B cell (primary cell): ENCODE results near the gene LRTM1.

Source experiments
- EZH2 ChIP-seq: IDR thresholded peaks from 2 replicates; pipeline ENCODE4 v1.6.1; 2012; ENCODE audit warnings: borderline replicate concordance, low read depth, mild to moderate bottlenecking, moderate library complexity, low read length; ENCODE audit not compliant: insufficient read depth, poor library complexity, severe bottlenecking
- TF ChIP-seq, protein P1 (sequence below): fragments of 200-600 bp; IDR thresholded peaks from one replicate; pipeline ENCODE4 v1.8.0; 2022; ENCODE audit warnings: antibody characterized with exemption, mild to moderate bottlenecking

DNA sequence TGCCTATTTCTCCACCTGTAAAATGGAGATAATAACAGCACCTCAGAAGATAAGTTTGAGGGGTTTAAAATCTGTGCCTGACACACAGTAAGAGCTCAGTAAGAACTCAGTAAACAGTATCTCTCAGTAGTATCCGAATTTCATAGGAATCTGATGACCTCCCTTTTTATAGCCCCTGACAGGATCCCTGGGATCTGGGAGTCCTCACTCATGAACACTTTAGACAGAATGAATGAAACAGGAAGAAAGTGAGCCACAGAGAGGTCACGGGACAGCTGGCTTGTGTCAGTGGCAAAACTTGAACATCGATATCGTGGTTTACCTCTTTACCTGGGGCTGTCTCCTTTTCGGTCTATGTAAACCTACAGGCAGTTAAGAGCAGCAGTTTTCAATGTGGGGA, 51.2 kb downstream of the LRTM1 start:
- no peak for TF ChIP-seq EZH2
- TF ChIP-seq, protein P1, sequence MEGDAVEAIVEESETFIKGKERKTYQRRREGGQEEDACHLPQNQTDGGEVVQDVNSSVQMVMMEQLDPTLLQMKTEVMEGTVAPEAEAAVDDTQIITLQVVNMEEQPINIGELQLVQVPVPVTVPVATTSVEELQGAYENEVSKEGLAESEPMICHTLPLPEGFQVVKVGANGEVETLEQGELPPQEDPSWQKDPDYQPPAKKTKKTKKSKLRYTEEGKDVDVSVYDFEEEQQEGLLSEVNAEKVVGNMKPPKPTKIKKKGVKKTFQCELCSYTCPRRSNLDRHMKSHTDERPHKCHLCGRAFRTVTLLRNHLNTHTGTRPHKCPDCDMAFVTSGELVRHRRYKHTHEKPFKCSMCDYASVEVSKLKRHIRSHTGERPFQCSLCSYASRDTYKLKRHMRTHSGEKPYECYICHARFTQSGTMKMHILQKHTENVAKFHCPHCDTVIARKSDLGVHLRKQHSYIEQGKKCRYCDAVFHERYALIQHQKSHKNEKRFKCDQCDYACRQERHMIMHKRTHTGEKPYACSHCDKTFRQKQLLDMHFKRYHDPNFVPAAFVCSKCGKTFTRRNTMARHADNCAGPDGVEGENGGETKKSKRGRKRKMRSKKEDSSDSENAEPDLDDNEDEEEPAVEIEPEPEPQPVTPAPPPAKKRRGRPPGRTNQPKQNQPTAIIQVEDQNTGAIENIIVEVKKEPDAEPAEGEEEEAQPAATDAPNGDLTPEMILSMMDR, result no peak
